Endothelial cell of umbilical vein (primary cell): Measurements from ENCODE around the gene ACSF3. TPM values are rescaled to one million over a fixed set of nuclear protein-coding genes. Genes with fewer than 3 reads are reported as not detected.

Experiments used
- BruUV-seq: library from RNA; stranded (reverse); fragments of 400-500 nt; replicated peaks from 2 replicates; lab custom pipeline; 2021; lab: Mats Ljungman, UMichigan
- CTCF ChIA-PET: fragments of 300-600, 350-600 bp; sonication (Branson Sonifier 250); formaldehyde crosslinking; loops from one replicate; lab custom pipeline; 2021; ENCODE audit warnings: antibody characterized with exemption, inconsistent platforms; lab: Charles Lee
- POLR2A ChIA-PET: fragments of 300-600, 350-600 bp; sonication (Branson Sonifier 250); formaldehyde crosslinking; loops from one replicate; lab custom pipeline; 2021; ENCODE audit warnings: antibody characterized with exemption, inconsistent platforms; lab: Charles Lee
- DNase-seq: peaks from one replicate; pipeline ENCODE4 v3.0.0-alpha.2; 2011; ENCODE audit warnings: low read depth, low spot score
- FAIRE-seq: peaks from 2 replicates; lab custom pipeline; 2011; peaks lifted over from hg19 to GRCh38; lab: Jason Lieb, UNC
- H2AFZ ChIP-seq: 2 replicates; pipeline ENCODE4 v1.6.0; 2012; ENCODE audit warnings: low read depth, low read length, control low read depth, inconsistent platforms
- H3K27ac ChIP-seq: 2 replicates; pipeline ENCODE4 v1.5.1; 2011; ENCODE audit warnings: low read depth, mild to moderate bottlenecking, control low read depth, low read length, moderate library complexity; ENCODE audit not compliant: insufficient read depth
- H3K27me3 ChIP-seq, 2 experiments: 2 replicates each; pipeline versions ENCODE4 v1.6.0 to v1.6.1; 2011; ENCODE audit warnings: low read length in 2 of 2, mixed read lengths in 1 of 2; ENCODE audit not compliant: control insufficient read depth in 2 of 2, insufficient read depth in 2 of 2
- H3K36me3 ChIP-seq, 2 experiments: 2 replicates in 1 of 2; 3 replicates in 1 of 2; pipeline ENCODE4 v1.5.1; 2011; ENCODE audit warnings: low read length in 2 of 2, mild to moderate bottlenecking in 1 of 2, moderate library complexity in 1 of 2; ENCODE audit not compliant: control insufficient read depth in 2 of 2, insufficient read depth in 2 of 2; ENCODE audit errors: extremely low read depth in 1 of 2
- H3K4me1 ChIP-seq: 3 replicates; pipeline ENCODE4 v1.5.1; 2011; ENCODE audit warnings: mild to moderate bottlenecking, low read length; ENCODE audit not compliant: control insufficient read depth, insufficient read depth; ENCODE audit errors: extremely low read depth
- H3K4me2 ChIP-seq: 2 replicates; pipeline ENCODE4 v1.6.1; 2011; ENCODE audit warnings: low read length, control low read depth, mixed read lengths; ENCODE audit not compliant: insufficient read depth
- H3K4me3 ChIP-seq, 3 experiments: fragments of 200-600 bp in 1 of 3; sonication (generic), shearing (Covaris generic) in 1 of 3; replicated peaks in 1 of 3; 2 replicates each; pipeline ENCODE4 v1.5.1; 2011 to 2016; ENCODE audit warnings: control low read depth in 3 of 3, low read length in 3 of 3, mild to moderate bottlenecking in 2 of 3, inconsistent platforms in 1 of 3, low read depth in 1 of 3, moderate library complexity in 1 of 3; ENCODE audit not compliant: insufficient read depth in 1 of 3
- H3K79me2 ChIP-seq: 2 replicates; pipeline ENCODE4 v1.6.0; 2012; ENCODE audit warnings: low read length, inconsistent platforms; ENCODE audit not compliant: control insufficient read depth, insufficient read depth
- H3K9ac ChIP-seq: replicated peaks from 2 replicates; pipeline ENCODE3; 2011; ENCODE audit warnings: low read length, control low read depth; ENCODE audit not compliant: insufficient read depth; ENCODE audit errors: extremely low read depth
- H3K9me1 ChIP-seq: replicated peaks from 3 replicates; pipeline ENCODE4 v1.6.0; 2011; ENCODE audit warnings: mild to moderate bottlenecking, low read length; ENCODE audit not compliant: control insufficient read depth, insufficient read depth; ENCODE audit errors: extremely low read depth
- H3K9me3 ChIP-seq: replicated peaks from 2 replicates; pipeline ENCODE4 v1.5.1; 2012; ENCODE audit warnings: low read length, inconsistent platforms; ENCODE audit not compliant: control insufficient read depth, insufficient read depth
- H4K20me1 ChIP-seq: replicated peaks from 2 replicates; pipeline ENCODE3; 2011; ENCODE audit warnings: mild to moderate bottlenecking, low read length; ENCODE audit not compliant: control insufficient read depth, insufficient read depth; ENCODE audit errors: extremely low read depth
- EZH2 ChIP-seq: IDR thresholded peaks from 2 replicates; pipeline ENCODE4 v1.6.1; 2012; ENCODE audit warnings: borderline replicate concordance, low read depth, mild to moderate bottlenecking, moderate library complexity, low read length, inconsistent platforms; ENCODE audit not compliant: severe bottlenecking
- FOS ChIP-seq: IDR thresholded peaks from 2 replicates; pipeline ENCODE4 v1.6.1; 2011; ENCODE audit warnings: mild to moderate bottlenecking, low read length, moderate library complexity, borderline replicate concordance; ENCODE audit not compliant: insufficient read depth
- GATA2 ChIP-seq: IDR thresholded peaks from 2 replicates; pipeline ENCODE4 v1.7.0; 2011; ENCODE audit warnings: low read depth, mild to moderate bottlenecking, moderate library complexity, mixed read lengths, low read length; ENCODE audit not compliant: insufficient read length, insufficient read depth
- JUN ChIP-seq: IDR thresholded peaks from 2 replicates; pipeline ENCODE4 v1.6.1; 2011; ENCODE audit warnings: borderline replicate concordance, low read depth; ENCODE audit not compliant: insufficient read length, insufficient read depth
- MAX ChIP-seq: IDR thresholded peaks from 2 replicates; pipeline ENCODE4 v1.6.1; 2011; ENCODE audit not compliant: insufficient read depth, insufficient read length
- MYC ChIP-seq: IDR thresholded peaks from one replicate; pipeline ENCODE4 v1.6.1; 2011; ENCODE audit warnings: mild to moderate bottlenecking, low read depth, low read length
- POLR2A ChIP-seq: IDR thresholded peaks from 2 replicates; pipeline ENCODE4 v1.6.1; 2012; ENCODE audit warnings: low read depth, mild to moderate bottlenecking, control low read depth, low read length
- POLR2AphosphoS5 ChIP-seq: IDR thresholded peaks from 2 replicates; pipeline ENCODE4 v1.6.1; 2012; ENCODE audit warnings: low read depth, mild to moderate bottlenecking, control low read depth, low read length, moderate library complexity; ENCODE audit not compliant: insufficient read depth
- dilution Hi-C: fragments of 300-500 bp; cut with MboI; formaldehyde crosslinking; loops from one replicate; pipeline ENCODE4 v1.15.0; 2019; ENCODE audit warnings: low sequenced_read_pairs; ENCODE audit not compliant: extremely low pct_ligation_motif_present
- intact Hi-C: fragments of 100-400 bp; cut with micrococcal nuclease; formaldehyde crosslinking; loops from one replicate; pipeline ENCODE4 v1.10.0; 2022
- polyA plus RNA-seq, 4 experiments: library from polyadenylated mRNA; depleted of rRNA in 3 of 4; stranded (reverse) in 3 of 4; unstranded in 1 of 4; fragments of >200 nt; gene quantifications; 2 replicates each; pipeline versions ENCODE4 v1.2.1 to v1.2.3, GENCODE V29; 2011 to 2012; ENCODE audit warnings: missing spikeins in 1 of 4
- total RNA-seq: library from RNA; stranded (reverse); gene quantifications from 2 replicates; pipeline ENCODE4 v1.2.3, GENCODE V29; 2021
- TF ChIP-seq, protein P1 (sequence below), 2 donors: IDR thresholded peaks; 1 replicate in 1 of 2; 2 replicates in 1 of 2; pipeline ENCODE4 v1.5.1; 2011; ENCODE audit warnings: low read length in 2 of 2, mild to moderate bottlenecking in 2 of 2, moderate library complexity in 2 of 2, control low read depth in 1 of 2, inconsistent platforms in 1 of 2, low read depth in 1 of 2; ENCODE audit not compliant: insufficient read depth in 1 of 2; ENCODE audit errors: extremely low read depth in 1 of 2

ACSF3 gene
- total and polyA plus RNA-seq, 2 donors (not counting 3 experiments of a cell fraction or from before 2014, with no cell fraction given) = 18.6 to 33.2 TPM

- Histone ChIP-seq H3K9me3 (no peaks in the 10 kb centered on the region), H3K4me2 (no peak overlapping the region), H3K9me1 (no peaks in the 10 kb centered on the region), H3K4me1 (no peaks in the 10 kb centered on the region), H3K27ac (no peak overlapping the region), H4K20me1 (no peaks in the 10 kb centered on the region), H3K79me2 (no peaks in the 10 kb centered on the region), H3K9ac (no peak overlapping the region), H3K4me3 (no peak overlapping the region), H2AFZ (no peak overlapping the region), H3K27me3 (no peaks in the 10 kb centered on the region), H3K36me3 (no peaks in the 10 kb centered on the region)
- FAIRE-seq (no peak), DNase-seq (no peak)
- ChIA-PET POLR2A (no interaction called here), CTCF (no interaction called here)
- intact Hi-C loops (no loop called here), dilution Hi-C loops (no loop called here)
- no peak for TF ChIP-seq MYC
- TF ChIP-seq, protein P1, sequence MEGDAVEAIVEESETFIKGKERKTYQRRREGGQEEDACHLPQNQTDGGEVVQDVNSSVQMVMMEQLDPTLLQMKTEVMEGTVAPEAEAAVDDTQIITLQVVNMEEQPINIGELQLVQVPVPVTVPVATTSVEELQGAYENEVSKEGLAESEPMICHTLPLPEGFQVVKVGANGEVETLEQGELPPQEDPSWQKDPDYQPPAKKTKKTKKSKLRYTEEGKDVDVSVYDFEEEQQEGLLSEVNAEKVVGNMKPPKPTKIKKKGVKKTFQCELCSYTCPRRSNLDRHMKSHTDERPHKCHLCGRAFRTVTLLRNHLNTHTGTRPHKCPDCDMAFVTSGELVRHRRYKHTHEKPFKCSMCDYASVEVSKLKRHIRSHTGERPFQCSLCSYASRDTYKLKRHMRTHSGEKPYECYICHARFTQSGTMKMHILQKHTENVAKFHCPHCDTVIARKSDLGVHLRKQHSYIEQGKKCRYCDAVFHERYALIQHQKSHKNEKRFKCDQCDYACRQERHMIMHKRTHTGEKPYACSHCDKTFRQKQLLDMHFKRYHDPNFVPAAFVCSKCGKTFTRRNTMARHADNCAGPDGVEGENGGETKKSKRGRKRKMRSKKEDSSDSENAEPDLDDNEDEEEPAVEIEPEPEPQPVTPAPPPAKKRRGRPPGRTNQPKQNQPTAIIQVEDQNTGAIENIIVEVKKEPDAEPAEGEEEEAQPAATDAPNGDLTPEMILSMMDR (IDR thresholded peaks at IDR 0.05; ENCODE audit: extremely low read depth in 1 of 2, insufficient read depth in 1 of 2, low read depth in 1 of 2, low read length in 2 of 2) = no peak
- no peak for TF ChIP-seq MAX
- no peak for TF ChIP-seq FOS
- TF ChIP-seq JUN = no peak
- TF ChIP-seq POLR2AphosphoS5 = no peak
- no peak for TF ChIP-seq GATA2
- no peak for TF ChIP-seq EZH2
- TF ChIP-seq POLR2A = no peak
- no TSS peak for BruUV-seq
These were observed 67.5 kb downstream of the ACSF3 start for GRCh38 chr16:89160977-89161701.
